ENCODE measurements around the gene ZNF474.

ZNF474 gene

GRCh38 chr5:122144236-122144635, 14.9 kb downstream of the ZNF474 start:
- Mint-ChIP-seq H3K4me3 (no peak overlapping the region), H3K9me3 (no peaks in the 10 kb centered on the region), H3K36me3 (ENCODE audit: low read depth) (no peaks in the 10 kb centered on the region), H3K4me1 (no peaks in the 10 kb centered on the region), H3K27ac (no peak overlapping the region), H3K27me3 (ENCODE audit: low read depth, poor library complexity) (peaks cover 3% of the 10 kb centered on the region)
- DNase-seq = no peak
- TF ChIP-seq CTCF (IDR thresholded peaks at IDR 0.05) = no peak

- H3K36me3 Mint-ChIP-seq (ENCODE audit: low read depth) = no peaks in the 10 kb centered on the region
- no peak overlapping the region for H3K27ac Mint-ChIP-seq
- DNase-seq = no peak
- no peak for TF ChIP-seq CTCF (IDR thresholded peaks at IDR 0.05)
- no peak overlapping the region for H3K4me3 Mint-ChIP-seq
- no peaks in the 10 kb centered on the region for H3K9me3 Mint-ChIP-seq
- H3K4me1 Mint-ChIP-seq = no peaks in the 10 kb centered on the region
- H3K27me3 Mint-ChIP-seq (ENCODE audit: low read depth, poor library complexity) = peaks cover 7% of the 10 kb centered on the region
Measured at GRCh38 chr5:122145906-122146305, 16.6 kb downstream of the ZNF474 start.

GRCh38 chr5:122149321-122150090, 20.2 kb downstream of the ZNF474 start:
- DNase-seq = no peak
- no peaks in the 10 kb centered on the region for H3K36me3 Mint-ChIP-seq (ENCODE audit: low read depth)
- H3K4me1 Mint-ChIP-seq = peaks cover 4% of the 10 kb centered on the region
- no peaks in the 10 kb centered on the region for H3K9me3 Mint-ChIP-seq
- TF ChIP-seq CTCF (IDR thresholded peaks at IDR 0.05) = no peak
- H3K4me3 Mint-ChIP-seq = no peak overlapping the region
- H3K27ac Mint-ChIP-seq = peak overlapping the region; percentile 38
- H3K27me3 Mint-ChIP-seq (ENCODE audit: low read depth, poor library complexity) = peaks cover 7% of the 10 kb centered on the region

GRCh38 chr5:122150215-122150614, 20.9 kb downstream of the ZNF474 start:
- Mint-ChIP-seq H3K27ac (no peak overlapping the region), H3K4me1 (peaks cover 10% of the 10 kb centered on the region), H3K27me3 (ENCODE audit: low read depth, poor library complexity) (peaks cover 7% of the 10 kb centered on the region), H3K36me3 (ENCODE audit: low read depth) (no peaks in the 10 kb centered on the region), H3K9me3 (no peaks in the 10 kb centered on the region), H3K4me3 (no peak overlapping the region)
- TF ChIP-seq CTCF (IDR thresholded peaks at IDR 0.05) = no peak
- no peak for DNase-seq

GRCh38 chr5:122151640-122152039, 22.3 kb downstream of the ZNF474 start:
- no peak overlapping the region for H3K4me3 Mint-ChIP-seq
- no peak overlapping the region for H3K27ac Mint-ChIP-seq
- H3K27me3 Mint-ChIP-seq (ENCODE audit: low read depth, poor library complexity) = peaks cover 7% of the 10 kb centered on the region
- H3K36me3 Mint-ChIP-seq (ENCODE audit: low read depth) = no peaks in the 10 kb centered on the region
- DNase-seq = no peak
- H3K9me3 Mint-ChIP-seq = no peaks in the 10 kb centered on the region
- peaks cover 18% of the 10 kb centered on the region for H3K4me1 Mint-ChIP-seq
- no peak for TF ChIP-seq CTCF (IDR thresholded peaks at IDR 0.05)

Measured in nephron progenitor cell (in vitro differentiated cells).